Fibroblast of the aortic adventitia (primary cell): ENCODE results near the gene COX4I1. TPM values are rescaled to one million over a fixed set of nuclear protein-coding genes. Genes with fewer than 3 reads are reported as not detected.

Source experiments
- DNase-seq: peaks from one replicate; pipeline ENCODE4 v3.0.0-alpha.2; 2010; ENCODE audit warnings: low read depth
- H3K4me3 ChIP-seq: 2 replicates; pipeline ENCODE4 v1.5.1; 2011; ENCODE audit warnings: low read depth, mild to moderate bottlenecking, control low read depth, low read length, moderate library complexity
- CTCF ChIP-seq: IDR thresholded peaks from 2 replicates; pipeline ENCODE4 v1.5.1; 2011; ENCODE audit warnings: mild to moderate bottlenecking, low read length, control low read depth, inconsistent platforms; ENCODE audit not compliant: insufficient read depth
- total RNA-seq: library from RNA; depleted of rRNA; stranded (reverse); fragments of >200 nt; gene quantifications from 2 replicates; pipeline ENCODE4 v1.2.3, GENCODE V29; 2012; ENCODE audit warnings: low replicate concordance

COX4I1 gene
- total RNA-seq, 1 donor: 421 TPM

- H3K4me3 ChIP-seq: no peak overlapping the region
- no peak for DNase-seq
- no peak for TF ChIP-seq CTCF
Measured at GRCh38 chr16:85829171-85829719, 29.8 kb downstream of the COX4I1 start.

- no peak overlapping the region for H3K4me3 ChIP-seq
- no peak for DNase-seq
- no peak for TF ChIP-seq CTCF
Measured at GRCh38 chr16:85829751-85830445, 30.4 kb downstream of the COX4I1 start.

GRCh38 chr16:85830821-85831220 is 31.3 kb downstream of the COX4I1 start:
- H3K4me3 ChIP-seq: no peak overlapping the region
- TF ChIP-seq CTCF: no peak
- no peak for DNase-seq

- H3K4me3 ChIP-seq: no peak overlapping the region
- DNase-seq: no peak
- no peak for TF ChIP-seq CTCF
Measured at GRCh38 chr16:85832570-85833218, 33.2 kb downstream of the COX4I1 start.

- H3K4me3 ChIP-seq: no peak overlapping the region
- TF ChIP-seq CTCF: no peak
- DNase-seq: no peak
Measured at GRCh38 chr16:85833219-85833920, 33.9 kb downstream of the COX4I1 start.

GRCh38 chr16:85834741-85835140 is 35.2 kb downstream of the COX4I1 start:
- no peak for TF ChIP-seq CTCF

More at GRCh38 chr16:85834741-85835140, 35.2 kb downstream of the COX4I1 start:
- H3K4me3 ChIP-seq: no peak overlapping the region
- DNase-seq: no peak
